Hepatocyte (in vitro differentiated cells): Measurements from ENCODE around the gene LMX1A.

Experiments
- CTCF ChIP-seq: fragments of 200-600 bp; sonication (generic); IDR thresholded peaks from 2 replicates; pipeline ENCODE4 v1.5.1; 2016; ENCODE audit warnings: antibody characterized with exemption, mild to moderate bottlenecking; ENCODE audit not compliant: poor library complexity
- EZH2phosphoT487 ChIP-seq: fragments of 200-600 bp; sonication (generic); IDR thresholded peaks from one replicate; pipeline ENCODE4 v1.6.1; 2018; ENCODE audit warnings: antibody characterized with exemption, mild to moderate bottlenecking, low read depth, moderate library complexity; ENCODE audit not compliant: unreplicated experiment, severe bottlenecking

DNA sequence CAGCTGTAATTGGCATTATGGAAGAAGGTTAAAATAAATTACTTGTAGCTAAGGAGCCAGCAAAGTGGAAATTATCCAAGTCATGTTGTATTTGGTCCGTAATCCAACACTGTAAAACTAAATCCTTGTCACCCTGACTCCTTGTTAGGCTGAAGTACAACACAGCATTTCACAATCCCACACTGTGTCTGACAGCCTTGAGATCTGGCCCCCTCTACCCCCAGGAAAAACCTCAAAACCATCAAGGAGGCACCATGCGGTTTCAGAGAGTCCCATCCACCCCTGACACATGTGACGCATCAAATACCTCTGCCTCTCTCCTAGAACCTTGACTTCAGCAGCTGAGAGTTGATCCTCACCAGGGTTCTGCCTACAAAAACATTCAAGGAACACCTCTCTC, 41.0 kb downstream of the LMX1A start:
- TF ChIP-seq EZH2phosphoT487 (no peak), CTCF (no peak)
